Coronary artery (tissue), 2 donors: Measurements from ENCODE around the gene SOWAHA.
"Not testable (repeated sequence)": the region's sequence is repeated elsewhere in the genome, so short reads cannot be mapped to it uniquely, and the experiment has no call there.

Source experiments
- DNase-seq: peaks from one replicate; pipeline ENCODE4 v3.0.0-alpha.2; 2017; ENCODE audit warnings: low spot score
- H3K27ac ChIP-seq, 2 donors: fragments of 200-600 bp; sonication (generic); one replicate each; pipeline ENCODE4 v1.5.1; 2016 to 2019
- H3K4me3 ChIP-seq: fragments of 200-600 bp; sonication (generic); 2 replicates; pipeline ENCODE4 v1.5.1; 2016; ENCODE audit warnings: mild to moderate bottlenecking, moderate library complexity
- TF ChIP-seq, protein P1 (sequence below): fragments of 200-600 bp; sonication (generic); IDR thresholded peaks from one replicate; pipeline ENCODE4 v1.5.1; 2019; ENCODE audit warnings: antibody characterized with exemption

SOWAHA gene

DNA sequence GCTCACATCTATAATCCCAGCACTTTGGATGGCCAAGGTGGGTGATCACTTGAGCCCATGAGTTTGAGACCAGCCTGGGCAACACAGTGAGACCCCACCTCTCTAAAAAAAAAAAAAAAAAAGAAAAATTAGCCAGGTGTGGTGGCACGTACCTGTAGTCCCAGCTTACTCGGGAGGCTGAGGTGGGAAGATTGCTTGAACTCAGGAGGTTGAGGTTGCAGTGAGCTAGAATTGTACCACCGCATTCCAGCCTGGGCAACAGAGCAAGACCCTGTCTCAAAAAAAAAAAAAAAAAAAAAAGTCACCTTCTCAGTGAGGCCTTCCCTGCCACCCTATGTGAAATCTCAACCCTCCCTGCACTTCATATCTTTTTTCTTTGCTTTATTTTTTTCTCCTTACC lies 22.1 kb upstream of the SOWAHA start:
- H3K4me3 ChIP-seq, result no peak overlapping the region
- DNase-seq, result no peak
- H3K27ac ChIP-seq, result no peak overlapping the region
- TF ChIP-seq, protein P1, sequence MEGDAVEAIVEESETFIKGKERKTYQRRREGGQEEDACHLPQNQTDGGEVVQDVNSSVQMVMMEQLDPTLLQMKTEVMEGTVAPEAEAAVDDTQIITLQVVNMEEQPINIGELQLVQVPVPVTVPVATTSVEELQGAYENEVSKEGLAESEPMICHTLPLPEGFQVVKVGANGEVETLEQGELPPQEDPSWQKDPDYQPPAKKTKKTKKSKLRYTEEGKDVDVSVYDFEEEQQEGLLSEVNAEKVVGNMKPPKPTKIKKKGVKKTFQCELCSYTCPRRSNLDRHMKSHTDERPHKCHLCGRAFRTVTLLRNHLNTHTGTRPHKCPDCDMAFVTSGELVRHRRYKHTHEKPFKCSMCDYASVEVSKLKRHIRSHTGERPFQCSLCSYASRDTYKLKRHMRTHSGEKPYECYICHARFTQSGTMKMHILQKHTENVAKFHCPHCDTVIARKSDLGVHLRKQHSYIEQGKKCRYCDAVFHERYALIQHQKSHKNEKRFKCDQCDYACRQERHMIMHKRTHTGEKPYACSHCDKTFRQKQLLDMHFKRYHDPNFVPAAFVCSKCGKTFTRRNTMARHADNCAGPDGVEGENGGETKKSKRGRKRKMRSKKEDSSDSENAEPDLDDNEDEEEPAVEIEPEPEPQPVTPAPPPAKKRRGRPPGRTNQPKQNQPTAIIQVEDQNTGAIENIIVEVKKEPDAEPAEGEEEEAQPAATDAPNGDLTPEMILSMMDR, result no peak

DNA sequence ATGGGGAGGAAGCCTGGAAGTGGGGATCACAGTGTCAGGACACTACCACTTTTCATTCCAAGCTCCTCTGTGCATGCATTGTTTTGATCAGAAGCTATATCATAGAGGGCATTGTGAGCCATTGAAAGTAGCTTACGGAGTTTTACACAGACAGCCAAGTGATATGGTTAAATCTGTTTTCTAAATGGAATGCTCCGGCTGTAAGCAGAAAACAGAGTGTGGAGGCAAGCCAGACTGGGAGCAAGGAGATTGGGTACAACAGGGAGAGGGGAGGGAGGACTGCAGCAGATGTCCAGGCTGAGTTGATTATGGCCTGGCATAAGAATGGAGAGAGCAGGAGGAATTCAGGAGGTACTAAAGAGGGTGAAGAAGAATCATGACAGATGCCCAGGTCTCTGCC lies 15.5 kb upstream of the SOWAHA start:
- TF ChIP-seq, protein P1, result no peak
- Histone ChIP-seq H3K27ac (no peak overlapping the region), H3K4me3 (no peak overlapping the region)
- DNase-seq, result no peak

DNA sequence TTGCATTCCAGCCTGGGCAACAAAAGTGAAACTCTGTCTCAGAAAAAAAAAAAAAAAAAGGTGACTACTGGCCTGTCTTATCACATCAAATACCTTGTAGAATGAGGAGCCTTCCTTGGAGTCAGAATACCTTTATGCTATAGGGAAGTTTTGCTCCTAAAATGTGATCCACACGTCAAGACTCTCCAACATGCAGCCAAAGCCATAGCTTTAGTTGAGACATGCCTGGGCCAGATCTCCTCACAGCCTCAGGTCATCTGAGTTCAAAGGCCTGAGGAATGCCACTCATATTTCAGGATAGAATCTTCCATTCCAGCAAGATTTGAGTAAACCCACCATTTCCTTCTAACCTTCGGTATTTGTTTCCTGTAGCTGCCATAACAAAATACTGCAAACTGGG lies 13.7 kb upstream of the SOWAHA start:
- H3K4me3 ChIP-seq, result no peak overlapping the region
- DNase-seq, result no peak
- TF ChIP-seq, protein P1, result no peak
- no peak overlapping the region for H3K27ac ChIP-seq

DNA sequence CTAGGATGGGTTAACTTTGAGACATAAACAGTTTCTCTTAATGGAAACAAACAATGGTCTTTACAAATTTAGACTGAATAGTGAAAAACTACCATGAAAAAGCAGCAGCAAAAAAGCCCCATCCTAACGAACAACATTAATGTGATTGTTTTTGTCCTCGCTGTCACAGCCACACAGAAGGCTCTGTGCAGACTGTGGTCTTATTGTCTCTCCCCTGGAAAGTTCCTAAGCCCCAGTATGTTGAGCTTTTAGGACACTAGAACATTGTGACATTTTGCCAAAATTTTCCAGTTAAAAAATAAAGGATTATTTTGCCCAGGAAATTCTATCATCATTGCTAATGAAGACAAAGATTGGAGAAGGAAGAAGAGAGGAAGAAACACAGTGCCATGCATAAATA lies 12.6 kb upstream of the SOWAHA start:
- no peak overlapping the region for H3K4me3 ChIP-seq
- no peak overlapping the region for H3K27ac ChIP-seq
- TF ChIP-seq, protein P1, result no peak

DNA sequence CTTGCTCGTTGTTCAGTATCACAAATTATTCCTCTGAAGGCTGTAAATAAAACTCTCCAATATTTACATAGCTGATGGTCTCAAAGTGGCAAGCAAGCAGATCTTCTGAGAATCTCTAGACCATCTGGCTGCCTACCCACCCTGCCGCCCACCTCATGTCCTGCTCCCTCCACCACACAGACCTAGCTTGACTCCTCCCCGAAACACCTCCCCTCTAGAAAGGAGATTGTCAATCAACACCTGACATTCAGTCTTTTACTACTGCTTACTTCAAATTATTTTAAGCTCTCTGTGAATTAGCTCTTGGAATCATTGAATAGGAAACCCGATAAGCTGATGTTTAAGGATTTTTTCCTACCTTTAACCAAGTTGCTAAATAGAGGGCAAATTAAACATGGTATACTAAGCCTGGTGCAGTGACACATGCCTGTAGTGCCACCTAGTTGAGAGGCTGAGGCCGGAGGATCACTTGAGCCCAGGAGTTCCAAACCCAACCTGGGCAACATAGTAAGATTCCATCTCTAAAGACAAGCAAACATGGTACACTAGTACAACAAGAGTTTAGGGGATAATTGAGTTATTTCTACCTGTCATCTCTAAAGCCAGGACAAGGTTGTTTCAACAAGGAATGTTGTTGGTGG lies 10.9 kb upstream of the SOWAHA start:
- Histone ChIP-seq H3K4me3 (no peak overlapping the region), H3K27ac (no peak overlapping the region)
- TF ChIP-seq, protein P1, result no peak
- DNase-seq, result no peak

More for the DNA sequence above, 12.6 kb upstream of the SOWAHA start:
- DNase-seq, result no peak

DNA sequence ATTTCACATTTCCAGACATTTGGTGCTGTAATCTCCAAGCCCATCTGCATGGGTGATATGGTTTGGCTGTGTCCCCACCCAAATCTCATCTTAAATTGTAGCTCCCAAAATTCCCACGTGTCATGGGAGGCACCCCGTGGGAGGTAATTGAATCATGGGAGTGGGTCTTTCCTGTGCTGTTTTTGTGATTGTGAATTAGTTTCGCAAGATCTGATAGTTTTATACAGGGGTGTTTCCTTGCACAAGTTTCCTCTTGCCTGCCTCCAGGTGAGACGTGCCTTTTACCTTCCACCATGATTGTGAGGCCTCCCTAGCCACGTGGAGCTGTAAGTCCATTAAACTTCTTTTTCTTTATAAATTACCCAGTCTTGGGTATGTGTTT lies 10.4 kb upstream of the SOWAHA start:
- H3K27ac ChIP-seq, H3K4me3 ChIP-seq, DNase-seq: not testable (repeated sequence)

DNA sequence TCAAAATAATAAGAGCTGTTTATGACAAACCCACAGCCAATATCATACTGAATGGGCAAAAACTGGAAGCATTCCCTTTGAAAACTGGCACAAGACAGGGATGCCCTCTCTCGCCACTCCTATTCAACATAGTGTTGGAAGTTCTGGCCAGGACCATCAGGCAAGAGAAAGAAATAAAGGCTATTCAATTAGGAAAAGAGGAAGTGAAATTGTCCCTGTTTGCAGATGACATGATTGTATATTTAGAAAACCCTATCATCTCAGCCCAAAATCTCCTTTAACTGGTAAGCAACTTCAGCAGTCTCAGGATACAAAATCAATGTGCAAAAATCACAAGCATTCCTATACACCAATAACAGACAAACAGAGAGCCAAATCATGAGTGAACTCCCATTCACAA lies 8.9 kb upstream of the SOWAHA start:
- H3K4me3 ChIP-seq, result not testable (repeated sequence)

DNA sequence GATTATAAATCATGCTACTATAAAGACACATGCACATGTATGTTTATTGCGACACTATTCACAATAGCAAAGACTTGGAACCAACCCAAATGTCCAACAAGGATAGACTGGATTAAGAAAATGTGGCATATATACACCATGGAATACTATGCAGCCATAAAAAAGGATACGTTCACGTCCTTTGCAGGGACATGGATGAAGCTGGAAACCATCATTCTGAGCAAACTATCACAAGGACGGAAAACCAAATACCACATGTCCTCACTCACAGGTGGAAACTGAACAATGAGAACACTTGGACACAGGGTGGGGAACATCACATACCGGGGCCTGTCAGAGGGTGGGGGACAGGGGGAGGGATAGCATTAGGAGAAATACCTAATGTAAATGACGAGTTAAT lies 7.2 kb upstream of the SOWAHA start:
- not testable (repeated sequence) for H3K27ac ChIP-seq, H3K4me3 ChIP-seq

More for the DNA sequence above, 8.9 kb upstream of the SOWAHA start:
- DNase-seq, H3K27ac ChIP-seq: not testable (repeated sequence)

DNA sequence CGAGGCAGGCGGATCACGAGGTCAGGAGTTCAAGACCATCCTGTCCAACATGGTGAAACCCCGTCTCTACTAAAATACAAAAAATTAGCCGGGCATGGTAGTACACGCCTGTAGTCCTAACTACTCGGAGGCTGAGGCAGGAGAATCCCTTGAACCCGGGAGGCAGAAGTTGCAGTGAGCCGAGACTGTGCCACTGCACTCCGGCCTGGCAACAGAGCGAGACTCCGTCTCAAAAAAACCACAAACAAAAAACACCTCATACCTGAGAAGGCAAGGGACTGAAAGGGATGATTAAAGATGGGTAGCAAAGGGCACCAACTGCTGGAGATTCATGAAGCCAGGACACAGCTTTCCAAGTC lies 6.3 kb upstream of the SOWAHA start:
- not testable (repeated sequence) for DNase-seq, H3K27ac ChIP-seq, H3K4me3 ChIP-seq

More for the DNA sequence above, 7.2 kb upstream of the SOWAHA start:
- not testable (repeated sequence) for DNase-seq
